GM12878 (cell line): Measurements from ENCODE around the gene STARD13. TPM values are rescaled to one million over a fixed set of nuclear protein-coding genes. Genes with fewer than 3 reads are reported as not detected.

Source experiments
- ATAC-seq: fragments of 200-7000 bp; cut with Tn5 transposase; 3 replicates; pipeline ENCODE4 v1.9.1; 2020; ENCODE audit warnings: mild to moderate bottlenecking, moderate library complexity
- BruUV-seq: library from RNA; stranded (reverse); fragments of 400-500 nt; replicated peaks from 2 replicates; lab custom pipeline; 2021; lab: Mats Ljungman, UMichigan
- CTCF ChIA-PET: fragments of 300-600 bp; sonication (Branson Sonifier 250); formaldehyde crosslinking; extraction: SDS; loops from one replicate; lab custom pipeline; 2021; ENCODE audit warnings: inconsistent platforms; lab: Yijun Ruan, JAX
- POLR2A ChIA-PET: fragments of 350-600 bp; formaldehyde crosslinking; extraction: SDS; loops from one replicate; lab custom pipeline; 2021; ENCODE audit warnings: inconsistent platforms; lab: Charles Lee
- RAD21 ChIA-PET: fragments of 300-600 bp; sonication (Branson Sonifier 250); formaldehyde crosslinking; loops from one replicate; lab custom pipeline; 2023; ENCODE audit warnings: antibody characterized with exemption; ENCODE audit not compliant: unreplicated experiment; lab: Charles Lee
- SMC1A ChIA-PET: fragments of 300-600 bp; sonication (Branson Sonifier 250); formaldehyde crosslinking; loops from one replicate; lab custom pipeline; 2023; ENCODE audit not compliant: unreplicated experiment, uncharacterized antibody; lab: Charles Lee
- DNase-seq: peaks from one replicate; pipeline ENCODE4 v3.0.0-alpha.2; 2011; ENCODE audit warnings: low read depth, low spot score
- FAIRE-seq: peaks from 3 replicates; lab custom pipeline; 2011; peaks lifted over from hg19 to GRCh38; lab: Jason Lieb, UNC
- H2AFZ ChIP-seq: 2 replicates; pipeline ENCODE4 v1.6.0; 2011; ENCODE audit warnings: low read depth, low read length, control low read depth; ENCODE audit not compliant: control insufficient read depth
- H3K27ac ChIP-seq: 2 replicates; pipeline ENCODE4 v1.5.1; 2011; ENCODE audit warnings: control low read depth; ENCODE audit not compliant: control insufficient read depth, insufficient read depth
- H3K27me3 ChIP-seq, 2 experiments: replicated peaks in 1 of 2; 2 replicates each; pipeline versions ENCODE4 v1.6.0 to v1.6.1; 2011; ENCODE audit warnings: low read length in 1 of 2; ENCODE audit not compliant: control insufficient read depth in 2 of 2, insufficient read depth in 2 of 2
- H3K36me3 ChIP-seq, 2 experiments: 2 replicates each; pipeline ENCODE4 v1.5.1; 2011; ENCODE audit warnings: low read length in 1 of 2; ENCODE audit not compliant: control insufficient read depth in 2 of 2, insufficient read depth in 2 of 2
- H3K4me1 ChIP-seq: 2 replicates; pipeline ENCODE4 v1.6.1; 2011; ENCODE audit warnings: mild to moderate bottlenecking, low read length, moderate library complexity, mixed read lengths; ENCODE audit not compliant: control insufficient read depth, insufficient read depth
- H3K4me2 ChIP-seq: 2 replicates; pipeline ENCODE4 v1.6.0; 2011; ENCODE audit warnings: control low read depth; ENCODE audit not compliant: control insufficient read depth, insufficient read depth
- H3K4me3 ChIP-seq: fragments of 200-600 bp; sonication (generic); 2 replicates; pipeline ENCODE4 v1.5.1; 2016
- H3K79me2 ChIP-seq: 2 replicates; pipeline ENCODE4 v1.6.0; 2011; ENCODE audit warnings: low read length; ENCODE audit not compliant: control insufficient read depth, insufficient read depth
- H3K9ac ChIP-seq: 2 replicates; pipeline ENCODE4 v1.8.0; 2011; ENCODE audit warnings: low read length, control low read depth, mixed read lengths; ENCODE audit not compliant: control insufficient read depth, insufficient read depth
- H3K9me3 ChIP-seq: replicated peaks from 3 replicates; pipeline ENCODE4 v1.5.1; 2011; ENCODE audit warnings: mild to moderate bottlenecking, low read length; ENCODE audit not compliant: control insufficient read depth, insufficient read depth
- H4K20me1 ChIP-seq: 2 replicates; pipeline ENCODE4 v1.6.0; 2011; ENCODE audit not compliant: control insufficient read depth, insufficient read depth
- ASH2L ChIP-seq: fragments of 300-600, 200-600 bp; sonication (generic); IDR thresholded peaks from 2 replicates; pipeline ENCODE4 v1.6.1; 2017; ENCODE audit warnings: low read depth, mild to moderate bottlenecking, borderline replicate concordance
- CEBPB ChIP-seq, 2 experiments: fragments of 150-350 bp in 1 of 2; IDR thresholded peaks; 2 replicates each; pipeline ENCODE4 v1.6.1; 2012 to 2014; ENCODE audit warnings: low read depth in 2 of 2, low read length in 2 of 2, borderline replicate concordance in 1 of 2, inconsistent platforms in 1 of 2
- EP300 ChIP-seq, 2 experiments: fragments of 150-350 bp in 1 of 2; IDR thresholded peaks; 2 replicates each; pipeline ENCODE4 v1.6.1; 2011 to 2012; ENCODE audit warnings: low read depth in 2 of 2, low read length in 2 of 2, borderline replicate concordance in 1 of 2, improper control_type of control experiment in 1 of 2, inconsistent platforms in 1 of 2; ENCODE audit not compliant: control insufficient read depth in 1 of 2
- EZH2 ChIP-seq: IDR thresholded peaks from 2 replicates; pipeline ENCODE4 v1.6.1; 2012; ENCODE audit warnings: low read depth, mild to moderate bottlenecking, control low read depth, inconsistent platforms, low read length, borderline replicate concordance; ENCODE audit not compliant: control insufficient read depth
- FOXK2 ChIP-seq: fragments of 450-650 bp; IDR thresholded peaks from 2 replicates; pipeline ENCODE4 v1.6.1; 2017; ENCODE audit warnings: mild to moderate bottlenecking, moderate library complexity
- HDAC6 ChIP-seq: fragments of 200-600 bp; sonication (generic); IDR thresholded peaks from one replicate; pipeline ENCODE4 v1.8.0; 2017; ENCODE audit warnings: antibody characterized with exemption; ENCODE audit not compliant: unreplicated experiment
- HDGF ChIP-seq: fragments of 450-650 bp; IDR thresholded peaks from 2 replicates; pipeline ENCODE4 v1.6.1; 2016; ENCODE audit warnings: antibody characterized with exemption
- IKZF1 ChIP-seq: fragments of 450-650 bp; conservative IDR thresholded peaks from 2 replicates; pipeline ENCODE4 v1.6.1; 2017; ENCODE audit warnings: antibody characterized with exemption, mild to moderate bottlenecking
- JUND ChIP-seq: IDR thresholded peaks from 2 replicates; pipeline ENCODE4 v1.6.1; 2012; ENCODE audit warnings: low read depth, mild to moderate bottlenecking, low read length, improper control_type of control experiment, moderate library complexity
- MXI1 ChIP-seq: fragments of 150-350 bp; IDR thresholded peaks from 2 replicates; pipeline ENCODE4 v1.6.1; 2011; ENCODE audit warnings: low read depth, mild to moderate bottlenecking, inconsistent platforms, low read length, improper control_type of control experiment
- NFIC ChIP-seq: IDR thresholded peaks from 2 replicates; pipeline ENCODE4 v1.6.1; 2012; ENCODE audit warnings: low read depth, mild to moderate bottlenecking, inconsistent platforms, low read length, moderate library complexity
- RAD21 ChIP-seq: IDR thresholded peaks from 2 replicates; pipeline ENCODE4 v1.6.1; 2011; ENCODE audit warnings: mild to moderate bottlenecking, low read depth, low read length, moderate library complexity; ENCODE audit not compliant: insufficient read depth
- SMAD1 ChIP-seq: fragments of 450-650 bp; IDR thresholded peaks from 2 replicates; pipeline ENCODE4 v1.6.1; 2018; ENCODE audit warnings: mild to moderate bottlenecking, low read depth; ENCODE audit not compliant: partially characterized antibody
- TCF12 ChIP-seq: IDR thresholded peaks from 2 replicates; pipeline ENCODE4 v1.6.1; 2011; ENCODE audit warnings: low read depth, mild to moderate bottlenecking, low read length
- WGBS: methylation state at CpG from one replicate; pipeline ENCODE4 v1.1.6; 2016; ENCODE audit warnings: low lambda C conversion rate; ENCODE audit not compliant: insufficient replicate concordance, insufficient coverage; ENCODE audit errors: missing lambda C conversion rate; 5-methylcytosine and 5-hydroxymethylcytosine counted together
- in situ Hi-C: fragments of 300-500 bp; cut with MboI; formaldehyde crosslinking; loops from 9 replicates; pipeline ENCODE4 v1.14.3; 2018; ENCODE audit warnings: mixed read lengths
- intact Hi-C: fragments of 100-400 bp; cut with micrococcal nuclease; formaldehyde crosslinking; loops from one replicate; pipeline ENCODE4 v1.14.2; 2022; ENCODE audit not compliant: unreplicated experiment
- polyA plus RNA-seq, 11 experiments: library from polyadenylated mRNA; depleted of rRNA in 4 of 11; unstranded in 6 of 11; stranded (reverse) in 5 of 11; fragments of >200 nt; fragmentation: Nextera tagmentation in 4 of 11; fragmentation: Illumina TruSeq in 1 of 11; extraction: Ambion mirVana in 4 of 11; extraction: Trizol in 1 of 11; gene quantifications; 1 replicate in 1 of 11; 2 replicates in 10 of 11; pipeline versions ENCODE4 v1.2.1 to v1.2.3, GENCODE V29; 2011 to 2016; ENCODE audit warnings: inconsistent platforms in 2 of 11, missing spikeins in 2 of 11, low read depth in 1 of 11
- total RNA-seq, 4 experiments: library from RNA; depleted of rRNA in 3 of 4; stranded (reverse); fragments of >200 nt in 3 of 4; fragmentation: Illumina TruSeq in 1 of 4; extraction: Trizol in 1 of 4; gene quantifications; 2 replicates each; pipeline versions ENCODE4 v1.2.1 to v1.2.3, GENCODE V29; 2013 to 2021
- TF ChIP-seq, protein P1 (sequence below): fragments of 450-650 bp; IDR thresholded peaks from 2 replicates; pipeline ENCODE4 v1.6.1; 2017; ENCODE audit warnings: mild to moderate bottlenecking, low read depth, inconsistent platforms; ENCODE audit not compliant: poor library complexity, severe bottlenecking

Gene STARD13
- total and polyA plus RNA-seq, 10 of the 15 experiments (the other 5 are each of a cell fraction or from before 2014, with no cell fraction given), result 4.0 to 41.6 (median 10.1) TPM

DNA sequence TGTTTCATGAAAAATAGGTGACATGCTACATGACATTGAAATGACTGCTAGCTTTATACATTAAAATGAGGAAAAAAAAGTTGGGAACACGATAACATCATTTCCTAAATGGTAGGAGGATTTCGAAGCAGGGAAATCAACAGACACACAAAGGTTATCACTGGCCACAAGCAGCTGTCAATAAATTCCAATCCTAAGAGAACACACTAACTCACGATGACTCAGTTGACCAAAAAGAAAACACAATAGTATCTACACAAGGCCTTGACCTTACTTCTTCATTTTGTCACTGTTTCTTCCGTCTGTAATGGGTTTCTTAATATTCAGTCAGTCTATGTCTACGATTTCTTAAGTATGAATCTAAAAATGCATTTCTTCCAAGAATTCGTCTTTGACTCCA is 36.5 kb downstream of the STARD13 start:
- no peaks in the 10 kb centered on the region for H3K79me2 ChIP-seq
- in situ Hi-C loops, result no loop called here
- H3K9ac ChIP-seq, result no peak overlapping the region
- RAD21 ChIA-PET, result no interaction called here
- no peak overlapping the region for H3K27ac ChIP-seq
- no peak for ATAC-seq
- POLR2A ChIA-PET, result no interaction called here
- no peaks in the 10 kb centered on the region for H4K20me1 ChIP-seq
- SMC1A ChIA-PET, result interaction anchor here (0.8 to 1.0 kb wide), 2 partner anchors 9 to 14 kb away, joined by 3 read pairs; no protein-coding TSS in a partner anchor
- no peaks in the 10 kb centered on the region for H3K9me3 ChIP-seq
- FAIRE-seq, result no peak
- no peak overlapping the region for H3K4me2 ChIP-seq
- no peak overlapping the region for H2AFZ ChIP-seq
- H3K36me3 ChIP-seq, result no peaks in the 10 kb centered on the region
- H3K4me3 ChIP-seq, result no peak overlapping the region
- no peaks in the 10 kb centered on the region for H3K27me3 ChIP-seq
- TF ChIP-seq MXI1, result no peak
- BruUV-seq, result no TSS peak
- peaks cover 4% of the 10 kb centered on the region; the same call in 1 of the 2 replicates for H3K4me1 ChIP-seq
- WGBS, result 91% methylated on average over 6 of the region's 6 CpGs
- CTCF ChIA-PET, result interaction anchor here (0.7 to 1.8 kb wide), 2 partner anchors 21 to 69 kb away, joined by 3 to 6 read pairs; no protein-coding TSS in a partner anchor
- intact Hi-C loops, result no loop called here
- no peak for DNase-seq

DNA sequence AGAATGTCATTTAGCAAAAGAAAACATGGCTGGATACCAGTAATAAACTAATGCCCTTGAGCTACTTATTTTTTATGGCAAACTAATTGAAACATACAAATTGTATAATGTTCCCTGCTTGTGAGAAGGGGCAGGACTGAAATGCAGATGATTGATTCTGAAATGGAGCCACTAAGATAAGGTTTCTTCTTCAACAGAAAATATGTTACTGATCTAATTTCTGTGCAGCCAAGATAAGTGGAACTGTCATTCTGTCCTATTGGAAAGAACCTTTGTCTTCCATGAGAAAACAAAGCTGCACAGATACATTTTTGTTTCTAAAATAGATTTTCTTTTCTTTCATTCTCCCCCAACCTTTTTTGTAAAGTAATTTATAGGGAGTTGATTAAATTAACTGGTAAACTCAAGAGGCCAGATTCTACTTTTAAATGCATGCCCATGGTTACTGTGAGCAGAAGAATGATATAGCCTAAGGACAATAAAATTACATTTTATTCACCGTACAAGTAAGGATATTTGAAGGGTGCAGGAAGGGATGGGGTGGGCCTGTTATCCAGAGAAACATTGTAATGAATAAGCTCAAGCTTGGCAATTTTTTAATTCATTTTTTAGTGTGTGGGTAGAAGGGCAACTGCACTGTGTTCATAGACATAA is 39.9 kb downstream of the STARD13 start:
- in situ Hi-C loops, result no loop called here
- no peak for FAIRE-seq
- intact Hi-C loops, result no loop called here
- no peaks in the 10 kb centered on the region for H3K79me2 ChIP-seq
- no peaks in the 10 kb centered on the region for H4K20me1 ChIP-seq
- 100% methylated on average over 1 of the region's 1 CpG for WGBS
- ChIA-PET SMC1A (interaction anchor here (1.0 to 1.2 kb wide), 2 partner anchors 10 to 20 kb away, joined by 3 to 4 read pairs; no protein-coding TSS in a partner anchor), CTCF (interaction anchor here (0.7 kb wide), 1 partner anchor 18 kb away, joined by 4 read pairs; no protein-coding TSS in a partner anchor), RAD21 (no interaction called here), POLR2A (no interaction called here)
- no peaks in the 10 kb centered on the region for H3K27me3 ChIP-seq
- no peak overlapping the region for H3K4me3 ChIP-seq
- H2AFZ ChIP-seq, result no peak overlapping the region
- no peak overlapping the region for H3K4me2 ChIP-seq
- H3K27ac ChIP-seq, result no peak overlapping the region
- H3K9me3 ChIP-seq, result no peaks in the 10 kb centered on the region
- DNase-seq, result no peak
- H3K9ac ChIP-seq, result no peak overlapping the region
- no peak for ATAC-seq
- no peaks in the 10 kb centered on the region for H3K4me1 ChIP-seq
- no peaks in the 10 kb centered on the region for H3K36me3 ChIP-seq
- BruUV-seq, result no TSS peak
- TF ChIP-seq EZH2 (no peak), HDGF (no peak), ASH2L (no peak), HDAC6 (no peak), EP300 (IDR thresholded peaks at IDR 0.05; ENCODE audit: borderline replicate concordance in 1 of 2, control insufficient read depth in 1 of 2, low read depth in 2 of 2, low read length in 2 of 2) (no peak), SMAD1 (no peak), RAD21 (no peak), CEBPB (IDR thresholded peaks at IDR 0.05; ENCODE audit: borderline replicate concordance in 1 of 2, low read depth in 2 of 2, low read length in 2 of 2) (no peak), TCF12 (no peak), JUND (no peak), NFIC (no peak), FOXK2 (no peak), IKZF1 (no peak)
- TF ChIP-seq, protein P1, sequence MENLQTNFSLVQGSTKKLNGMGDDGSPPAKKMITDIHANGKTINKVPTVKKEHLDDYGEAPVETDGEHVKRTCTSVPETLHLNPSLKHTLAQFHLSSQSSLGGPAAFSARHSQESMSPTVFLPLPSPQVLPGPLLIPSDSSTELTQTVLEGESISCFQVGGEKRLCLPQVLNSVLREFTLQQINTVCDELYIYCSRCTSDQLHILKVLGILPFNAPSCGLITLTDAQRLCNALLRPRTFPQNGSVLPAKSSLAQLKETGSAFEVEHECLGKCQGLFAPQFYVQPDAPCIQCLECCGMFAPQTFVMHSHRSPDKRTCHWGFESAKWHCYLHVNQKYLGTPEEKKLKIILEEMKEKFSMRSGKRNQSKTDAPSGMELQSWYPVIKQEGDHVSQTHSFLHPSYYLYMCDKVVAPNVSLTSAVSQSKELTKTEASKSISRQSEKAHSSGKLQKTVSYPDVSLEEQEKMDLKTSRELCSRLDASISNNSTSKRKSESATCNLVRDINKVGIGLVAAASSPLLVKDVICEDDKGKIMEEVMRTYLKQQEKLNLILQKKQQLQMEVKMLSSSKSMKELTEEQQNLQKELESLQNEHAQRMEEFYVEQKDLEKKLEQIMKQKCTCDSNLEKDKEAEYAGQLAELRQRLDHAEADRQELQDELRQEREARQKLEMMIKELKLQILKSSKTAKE, result no peak
